Kidney (tissue), 14 donors: ENCODE measurements around the gene SLC25A10. TPM values are rescaled to one million over a fixed set of nuclear protein-coding genes. Genes with fewer than 3 reads are reported as not detected.

Source experiments
- DNase-seq, 5 donors: peaks; one replicate each; pipeline ENCODE4 v3.0.0-alpha.2; 2013 to 2020
- FAIRE-seq: peaks from 2 replicates; lab custom pipeline; 2012; peaks lifted over from hg19 to GRCh38; lab: Jason Lieb, UNC
- H3K27ac ChIP-seq, 2 donors: one replicate each; pipeline ENCODE4 v1.7.0; 2013; ENCODE audit warnings: low read depth in 2 of 2, low read length in 2 of 2, inconsistent platforms in 1 of 2
- H3K27me3 ChIP-seq: one replicate; pipeline ENCODE4 v1.7.1; 2013; ENCODE audit warnings: low read length, inconsistent platforms; ENCODE audit not compliant: control insufficient read depth, insufficient read depth
- H3K36me3 ChIP-seq, 3 donors: one replicate each; pipeline versions ENCODE4 v1.7.0 to v1.7.1; 2013; ENCODE audit warnings: low read length in 3 of 3, control low read depth in 1 of 3, inconsistent platforms in 1 of 3; ENCODE audit not compliant: insufficient read depth in 3 of 3, control insufficient read depth in 2 of 3
- H3K4me1 ChIP-seq, 3 donors: one replicate each; pipeline versions ENCODE4 v1.7.0 to v1.7.1; 2013; ENCODE audit warnings: low read length in 3 of 3, inconsistent platforms in 1 of 3, low read depth in 1 of 3; ENCODE audit not compliant: control insufficient read depth in 2 of 3, insufficient read depth in 2 of 3
- H3K4me3 ChIP-seq, 3 donors: one replicate each; pipeline versions ENCODE4 v1.7.0 to v1.8.1; 2013; ENCODE audit warnings: low read length in 3 of 3, control low read depth in 1 of 3, inconsistent platforms in 1 of 3
- H3K9ac ChIP-seq, 3 donors: one replicate each; pipeline versions ENCODE4 v1.7.0 to v1.7.1; 2013; ENCODE audit warnings: low read length in 3 of 3, control low read depth in 1 of 3, inconsistent platforms in 1 of 3
- H3K9me3 ChIP-seq, 3 donors: one replicate each; pipeline versions ENCODE4 v1.7.0 to v1.7.1; 2013; ENCODE audit warnings: low read length in 3 of 3, control low read depth in 1 of 3, inconsistent platforms in 1 of 3; ENCODE audit not compliant: control insufficient read depth in 2 of 3, insufficient read depth in 1 of 3
- intact Hi-C: fragments of 100-400 bp; cut with DNase I; formaldehyde crosslinking; loops from one replicate; pipeline ENCODE4 v1.11.1; 2022
- polyA plus RNA-seq: library from polyadenylated mRNA; stranded (reverse); fragments of 350-450 nt; fragmentation: Illumina TruSeq; extraction: RNeasy Lipid Tissue Mini Kit (QIAGEN cat#74804); gene quantifications from one replicate; pipeline ENCODE4 v1.2.3, GENCODE V29; 2014; ENCODE audit warnings: low read depth, low replicate concordance; ENCODE audit not compliant: insufficient read depth
- total RNA-seq: library from RNA; stranded (reverse); fragmentation: NEBNext Ultra II Directional; extraction: Animal tissue kit (Norgen Biotek cat#: 25700); gene quantifications from one replicate; pipeline ENCODE4 v1.2.1, GENCODE V29; 2021
- TF ChIP-seq, protein P1 (sequence below): IDR thresholded peaks from 3 replicates; pipeline ENCODE4 v1.5.1; 2012; ENCODE audit warnings: mild to moderate bottlenecking, moderate library complexity, borderline replicate concordance; ENCODE audit not compliant: insufficient read depth; ENCODE audit errors: extremely low read depth
- donor health status: control.
- donor health status: control.
- donor health status: control.
- donor health status: control.
- donor health status: control.
- donor health status: DM: yes; HTN: yes; CAD: no.
- donor health status: Normal renal cell carcinoma (clear cell type).

Gene SLC25A10
- total and polyA plus RNA-seq, 2 donors from 2014 or later: 19.9 to 94.5 TPM

DNA sequence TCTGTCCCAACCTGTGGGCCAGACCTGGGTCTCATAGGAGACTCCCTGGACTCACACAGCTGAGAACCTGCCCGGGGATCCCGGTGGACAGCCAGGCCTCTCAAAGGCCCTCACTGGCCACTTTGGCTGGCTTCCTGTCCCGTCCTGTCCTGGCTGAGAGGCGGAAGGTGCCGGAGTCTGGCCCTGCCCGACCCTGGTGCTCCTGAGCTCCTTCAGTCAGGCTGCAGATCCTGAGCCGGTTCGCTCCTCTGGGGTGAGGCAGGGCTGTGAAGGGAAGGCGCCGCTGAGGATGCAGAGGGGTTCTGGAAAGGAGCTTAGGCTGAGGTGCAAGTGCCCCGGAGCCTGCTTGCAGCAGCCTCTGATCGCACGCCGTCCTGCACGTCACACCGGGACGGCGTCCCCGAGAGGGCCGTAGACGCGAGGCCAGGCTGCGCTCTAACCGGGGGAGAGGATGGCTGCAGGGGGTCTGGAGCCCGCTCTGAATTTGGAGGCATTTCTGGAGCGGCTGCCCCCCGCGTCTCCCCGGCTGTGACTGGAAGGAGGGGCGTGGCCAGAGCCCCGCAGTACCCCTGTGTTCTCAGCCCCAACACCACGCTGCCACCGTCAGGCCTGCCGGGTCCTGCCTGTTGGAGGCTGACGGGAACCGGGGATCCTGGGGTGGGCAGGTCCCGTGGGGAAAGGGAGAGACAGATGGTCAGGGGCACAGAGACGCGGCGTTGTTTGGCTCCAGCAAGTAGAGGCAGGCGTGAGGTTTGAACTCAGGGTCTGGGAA lies 24.1 kb upstream of the SLC25A10 start:
- H3K27ac ChIP-seq: no peak overlapping the region
- no peak overlapping the region for H3K4me3 ChIP-seq
- DNase-seq: peak in 1 of 5 donors; percentile 71
- H3K36me3 ChIP-seq: peaks cover 0 to 38% (median 21%) of the 10 kb centered on the region in 3 donors
- no peaks in the 10 kb centered on the region for H3K9me3 ChIP-seq
- TF ChIP-seq, protein P1, sequence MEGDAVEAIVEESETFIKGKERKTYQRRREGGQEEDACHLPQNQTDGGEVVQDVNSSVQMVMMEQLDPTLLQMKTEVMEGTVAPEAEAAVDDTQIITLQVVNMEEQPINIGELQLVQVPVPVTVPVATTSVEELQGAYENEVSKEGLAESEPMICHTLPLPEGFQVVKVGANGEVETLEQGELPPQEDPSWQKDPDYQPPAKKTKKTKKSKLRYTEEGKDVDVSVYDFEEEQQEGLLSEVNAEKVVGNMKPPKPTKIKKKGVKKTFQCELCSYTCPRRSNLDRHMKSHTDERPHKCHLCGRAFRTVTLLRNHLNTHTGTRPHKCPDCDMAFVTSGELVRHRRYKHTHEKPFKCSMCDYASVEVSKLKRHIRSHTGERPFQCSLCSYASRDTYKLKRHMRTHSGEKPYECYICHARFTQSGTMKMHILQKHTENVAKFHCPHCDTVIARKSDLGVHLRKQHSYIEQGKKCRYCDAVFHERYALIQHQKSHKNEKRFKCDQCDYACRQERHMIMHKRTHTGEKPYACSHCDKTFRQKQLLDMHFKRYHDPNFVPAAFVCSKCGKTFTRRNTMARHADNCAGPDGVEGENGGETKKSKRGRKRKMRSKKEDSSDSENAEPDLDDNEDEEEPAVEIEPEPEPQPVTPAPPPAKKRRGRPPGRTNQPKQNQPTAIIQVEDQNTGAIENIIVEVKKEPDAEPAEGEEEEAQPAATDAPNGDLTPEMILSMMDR: no peak
- H3K4me1 ChIP-seq: peaks cover 0 to 13% (median 11%) of the 10 kb centered on the region in 3 donors
- no peaks in the 10 kb centered on the region for H3K27me3 ChIP-seq
- H3K9ac ChIP-seq: no peak overlapping the region
- intact Hi-C loops: no loop called here
- no peak for FAIRE-seq

DNA sequence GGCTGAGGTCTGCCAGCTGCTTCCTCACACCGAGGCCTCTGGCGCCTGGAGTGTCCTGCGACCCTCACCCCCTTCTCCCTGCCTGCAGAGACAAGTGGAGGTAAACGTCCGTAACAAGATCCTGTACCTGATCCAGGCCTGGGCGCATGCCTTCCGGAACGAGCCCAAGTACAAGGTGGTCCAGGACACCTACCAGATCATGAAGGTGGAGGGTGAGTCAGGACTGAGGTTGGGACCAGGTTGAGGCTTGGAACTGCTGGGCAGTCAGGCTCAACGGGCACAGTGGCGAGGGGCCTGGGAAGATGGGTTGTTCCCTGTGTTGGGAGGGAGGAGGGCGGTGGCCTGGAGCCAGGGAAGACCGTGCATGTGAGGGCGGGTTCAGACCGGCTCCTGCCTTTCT lies 23.5 kb upstream of the SLC25A10 start:
- Histone ChIP-seq H3K27ac (no peak overlapping the region), H3K9me3 (no peaks in the 10 kb centered on the region), H3K9ac (no peak overlapping the region), H3K4me3 (no peak overlapping the region), H3K36me3 (peaks cover 0 to 39% (median 25%) of the 10 kb centered on the region in 3 donors), H3K27me3 (no peaks in the 10 kb centered on the region), H3K4me1 (peaks cover 0 to 13% (median 11%) of the 10 kb centered on the region in 3 donors)
- intact Hi-C loops: no loop called here
- FAIRE-seq (no peak), DNase-seq (no peak)
- TF ChIP-seq, protein P1: no peak

DNA sequence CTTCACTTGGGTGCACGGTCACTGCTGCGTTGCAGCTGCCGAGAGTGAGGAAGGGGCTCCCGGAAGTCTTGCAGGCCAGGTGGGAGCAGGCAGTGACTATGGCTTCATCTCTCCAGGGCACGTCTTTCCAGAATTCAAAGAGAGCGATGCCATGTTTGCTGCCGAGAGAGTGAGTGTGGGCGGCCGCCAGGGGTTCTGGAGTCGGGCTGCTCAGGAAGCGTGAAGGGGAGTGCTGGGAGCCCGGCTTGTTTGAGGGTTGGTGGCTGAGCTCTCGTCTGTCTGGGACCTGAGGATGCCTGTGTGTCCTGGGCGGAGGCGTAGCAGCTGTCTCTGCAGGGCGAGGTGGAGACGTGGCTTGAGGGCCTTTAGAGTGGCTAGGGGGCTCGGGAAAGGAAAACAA lies 22.0 kb upstream of the SLC25A10 start:
- Histone ChIP-seq H3K9ac (no peak overlapping the region), H3K36me3 (peaks cover 0 to 48% (median 32%) of the 10 kb centered on the region in 3 donors), H3K9me3 (no peaks in the 10 kb centered on the region), H3K27ac (no peak overlapping the region), H3K27me3 (no peaks in the 10 kb centered on the region), H3K4me1 (peaks cover 0 to 5% (median 4%) of the 10 kb centered on the region in 3 donors), H3K4me3 (no peak overlapping the region)
- no peak for FAIRE-seq
- intact Hi-C loops: no loop called here
- no peak for DNase-seq
- TF ChIP-seq, protein P1: no peak
